ENCODE data around the gene OR4F6.

Gene OR4F6

GRCh38 chr15:101804941-101805340 is 1.6 kb downstream of the OR4F6 start:
- no peak for DNase-seq (ENCODE audit: low read depth)

GRCh38 chr15:101805605-101806345 is 2.5 kb downstream of the OR4F6 start:
- no peak for DNase-seq (ENCODE audit: low read depth)

- peak; percentile 15 for DNase-seq (ENCODE audit: low read depth)
Observed at GRCh38 chr15:101807345-101807945, 4.1 kb downstream of the OR4F6 start.

GRCh38 chr15:101808201-101808600 is 4.9 kb downstream of the OR4F6 start:
- peak; percentile 14 for DNase-seq (ENCODE audit: low read depth)

GRCh38 chr15:101810456-101810855 is 7.1 kb downstream of the OR4F6 start:
- no peak for DNase-seq (ENCODE audit: low read depth)

GRCh38 chr15:101810876-101811275 is 7.6 kb downstream of the OR4F6 start:
- DNase-seq (ENCODE audit: low read depth): no peak

- DNase-seq (ENCODE audit: low read depth): no peak
Observed at GRCh38 chr15:101811902-101812301, 8.6 kb downstream of the OR4F6 start, which contains the start of gene OR4F15. TSS of gene OR4F15 (plus strand) at chr15:101812202. CDS start at chr15:101818187, 5,985 bp downstream.

- peak; percentile 76 for DNase-seq (ENCODE audit: low read depth)
Observed at GRCh38 chr15:101813803-101814534, 10.7 kb downstream of the OR4F6 start.

- no peak for DNase-seq (ENCODE audit: low read depth)
Observed at GRCh38 chr15:101820781-101821180, 17.5 kb downstream of the OR4F6 start.

GRCh38 chr15:101827257-101827656 is 23.9 kb downstream of the OR4F6 start:
- peak; percentile 83 for DNase-seq (ENCODE audit: low read depth)

GRCh38 chr15:101828774-101829173 is 25.5 kb downstream of the OR4F6 start:
- DNase-seq (ENCODE audit: low read depth): no peak

- DNase-seq (ENCODE audit: low read depth): no peak
Observed at GRCh38 chr15:101841656-101842055, 38.3 kb downstream of the OR4F6 start.

- DNase-seq (ENCODE audit: low read depth): no peak
Observed at GRCh38 chr15:101844916-101845315, 41.6 kb downstream of the OR4F6 start.

GRCh38 chr15:101852356-101852755 is 49.0 kb downstream of the OR4F6 start:
- peak; percentile 35 for DNase-seq (ENCODE audit: low read depth)
